HT-29 (cell line): ENCODE measurements around the gene POMZP3. TPM values are rescaled to one million over a fixed set of nuclear protein-coding genes. Genes with fewer than 3 reads are reported as not detected.
A peak's percentile ranks its signal among the peaks of the same experiment; 100 is the strongest.
"Not testable (repeated sequence)": the region's sequence is repeated elsewhere in the genome, so short reads cannot be mapped to it uniquely, and the experiment has no call there.

Experiments
- DNase-seq: peaks from one replicate; pipeline ENCODE4 v3.0.0-alpha.2; 2015; ENCODE audit warnings: low spot score
- total RNA-seq: library from RNA; depleted of rRNA; stranded (reverse); fragments of >200 nt; shearing (Covaris generic); gene quantifications from 2 replicates; pipeline ENCODE4 v1.2.3, GENCODE V29; 2014; rRNA removed

Gene POMZP3
- 7.6 and 9.9 TPM in 2 replicates for total RNA-seq

DNA sequence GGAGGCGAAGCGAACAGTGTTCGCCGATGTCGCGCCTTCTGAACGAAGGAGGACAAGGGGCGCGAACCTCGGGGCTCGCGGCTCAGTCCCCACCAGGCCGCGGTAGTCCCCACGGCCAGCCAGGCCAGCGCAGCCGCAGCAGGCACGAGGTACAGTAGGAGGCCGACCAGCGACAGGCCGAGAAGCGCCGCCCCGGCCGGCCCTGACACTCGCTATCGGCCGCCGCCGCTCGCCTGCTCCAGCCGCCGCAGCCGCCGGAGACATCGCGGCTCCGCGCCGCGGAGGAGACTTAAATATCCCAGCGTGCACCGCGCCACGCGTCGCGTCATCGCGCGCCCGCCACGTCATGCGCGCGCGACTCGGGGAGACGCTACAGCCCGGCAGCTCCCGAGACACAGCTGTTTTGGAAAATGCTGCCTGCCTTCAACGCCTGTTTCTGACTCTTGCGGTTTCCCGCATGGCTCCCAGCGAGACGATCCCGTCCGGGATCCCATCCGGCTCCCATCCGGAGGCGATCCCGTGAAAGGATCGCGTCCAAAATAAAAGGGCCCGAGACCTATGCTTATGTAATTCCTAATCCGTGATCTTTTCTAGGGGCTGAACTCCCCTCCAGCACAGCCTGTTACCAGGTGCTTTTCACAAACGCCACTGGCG lies at the start of gene POMZP3:
POMZP3 (minus strand) TSS at position 291 of the 654 bp plus-strand sequence. CDS start 1,215 bp downstream, outside the sequence.
- peak; percentile 50 for DNase-seq

- not testable (repeated sequence) for DNase-seq
These were observed 48.7 kb upstream of the POMZP3 start for GRCh38 chr7:76675783-76676182.

DNA sequence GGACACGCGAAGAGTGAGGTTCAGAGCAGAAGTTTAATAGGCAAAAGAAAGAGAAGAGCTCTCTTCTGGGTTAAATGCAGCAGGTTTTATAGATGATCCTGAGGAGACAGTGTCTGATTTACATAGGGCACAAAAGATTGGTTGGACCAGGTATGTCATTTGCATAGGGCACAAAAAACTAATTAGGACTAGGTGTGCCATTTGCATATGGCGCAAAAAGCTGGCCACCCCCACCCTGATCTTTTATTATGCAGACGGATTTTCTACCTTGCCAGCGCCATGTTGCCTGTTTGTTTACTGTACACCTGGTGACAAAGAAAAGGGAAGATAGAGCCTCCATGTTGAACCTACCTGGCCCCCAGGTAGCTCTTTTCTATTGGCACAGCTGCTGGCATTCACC lies 46.3 kb upstream of the POMZP3 start:
- DNase-seq = not testable (repeated sequence)

- not testable (repeated sequence) for DNase-seq
These were observed 32.1 kb upstream of the POMZP3 start for GRCh38 chr7:76659212-76659611.

DNA sequence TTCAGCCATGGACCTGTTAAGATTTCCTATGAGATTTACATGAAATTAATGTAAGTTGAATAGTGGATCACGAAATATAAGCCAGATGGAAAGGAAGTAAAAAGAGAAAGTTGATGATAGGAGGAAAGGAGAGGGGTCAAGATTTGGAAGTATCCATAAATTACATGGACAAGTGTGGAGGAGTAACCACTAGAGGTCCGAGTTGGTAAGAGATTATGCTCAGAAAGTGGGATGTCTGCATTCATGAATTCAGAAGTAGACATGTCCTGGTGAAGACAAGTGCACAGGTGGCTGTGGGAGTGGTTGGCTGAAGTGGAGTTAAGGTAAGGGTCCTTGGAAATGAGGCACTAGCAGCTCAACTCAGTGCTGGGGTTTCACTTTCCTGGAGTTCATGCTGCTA lies 29.3 kb upstream of the POMZP3 start:
- DNase-seq = peak; percentile 10

DNA sequence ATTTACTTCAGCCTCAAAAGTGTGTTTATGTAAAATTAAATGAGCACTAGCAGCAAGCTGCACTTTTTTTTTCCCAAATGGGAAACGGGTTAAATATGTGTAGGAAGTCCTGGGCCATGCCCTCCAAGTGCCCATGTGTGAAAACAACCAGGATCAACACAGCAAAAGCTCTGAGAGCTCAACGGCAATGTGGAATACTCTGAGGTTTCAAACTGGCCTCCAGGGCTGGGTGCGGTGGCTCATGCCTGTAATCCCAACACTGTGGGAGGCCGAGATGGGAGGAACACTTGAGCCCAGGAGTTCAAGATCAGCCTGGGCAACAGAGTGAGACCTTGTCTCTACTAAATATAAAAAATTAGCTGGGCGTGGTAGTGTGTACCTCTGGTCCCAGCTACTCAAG lies 15.5 kb upstream of the POMZP3 start:
- DNase-seq = not testable (repeated sequence)

- DNase-seq = peak; percentile 36
These were observed 10.1 kb upstream of the POMZP3 start for GRCh38 chr7:76637061-76637691.

DNA sequence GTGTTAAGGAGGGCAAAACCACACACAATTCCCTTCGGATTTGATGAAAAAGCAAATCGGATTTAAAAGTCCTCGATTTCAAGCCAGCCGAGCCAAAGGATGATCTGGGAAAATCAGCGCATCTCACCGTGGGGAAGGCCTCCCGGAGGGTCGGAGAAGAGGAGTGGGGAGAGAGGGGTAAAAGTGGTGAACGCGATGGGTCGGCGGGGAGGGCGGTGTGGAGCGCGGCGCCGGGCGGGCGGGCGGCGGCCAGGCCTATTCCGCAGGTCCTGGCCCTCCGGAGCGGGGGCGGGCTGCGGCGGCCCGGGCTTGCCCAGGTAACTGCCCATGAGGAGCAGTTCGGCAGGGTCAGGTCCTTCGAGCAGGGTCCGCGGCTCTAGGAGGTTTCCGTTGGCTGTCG lies 498 bp downstream of the POMZP3 start:
- DNase-seq = peak; percentile 15

DNA sequence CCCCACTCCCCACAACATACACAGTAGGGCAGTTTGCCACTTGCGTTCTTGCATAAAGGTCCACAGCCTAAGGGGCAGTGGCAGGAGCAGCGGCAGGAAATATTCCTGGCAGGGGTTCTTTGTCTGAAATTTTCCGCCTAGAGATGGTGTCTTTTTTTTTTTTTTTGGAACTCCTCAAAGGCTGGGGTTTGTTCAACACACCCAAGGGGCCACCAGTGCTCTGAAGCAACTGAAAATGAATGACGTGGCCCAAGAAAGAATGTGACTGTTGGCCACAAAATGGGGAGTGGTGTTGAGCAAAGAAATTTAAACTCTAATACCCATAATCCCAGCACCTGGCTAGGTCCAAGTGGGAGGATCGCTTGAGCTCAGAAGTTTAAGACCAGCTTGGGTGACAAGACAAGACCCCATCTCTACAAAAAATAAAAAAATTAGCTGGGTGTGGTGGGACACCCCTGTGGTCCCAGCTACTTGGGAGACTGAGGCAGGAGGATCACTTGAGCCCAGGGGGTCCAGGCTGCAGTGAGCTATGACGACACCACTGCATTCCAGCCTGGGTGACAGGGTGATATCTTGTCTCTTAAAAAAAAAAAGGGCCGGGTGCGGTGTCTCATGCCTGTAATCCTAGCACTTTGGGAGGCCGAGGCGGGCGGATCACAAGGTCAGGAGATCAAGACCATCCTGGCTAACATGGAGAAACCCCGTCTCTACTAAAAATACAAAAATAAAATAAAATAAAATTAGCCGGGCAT lies 7.5 kb downstream of the POMZP3 start:
- not testable (repeated sequence) for DNase-seq

- not testable (repeated sequence) for DNase-seq
These were observed 13.3 kb downstream of the POMZP3 start for GRCh38 chr7:76613783-76614182.

GRCh38 chr7:76612232-76612631 lies 14.8 kb downstream of the POMZP3 start:
- DNase-seq = not testable (repeated sequence)

DNA sequence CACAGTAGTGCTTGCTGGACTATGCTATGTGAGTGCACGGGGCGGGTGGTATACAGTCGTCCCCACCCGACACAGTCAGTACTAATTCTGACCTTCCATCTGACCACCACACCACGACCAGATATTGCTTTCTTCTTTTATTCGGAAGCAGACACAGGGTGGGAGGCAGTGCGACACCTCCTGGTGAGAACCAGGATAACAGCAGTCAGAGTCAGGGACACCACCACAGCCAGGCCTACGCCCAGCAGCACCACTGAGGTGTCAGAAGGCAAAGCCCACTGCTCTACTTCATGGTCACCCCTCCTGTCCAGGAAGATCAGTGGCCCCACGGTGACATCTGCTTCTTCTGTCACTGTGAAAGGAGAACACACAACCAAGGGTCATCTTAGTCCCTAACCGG lies 17.2 kb downstream of the POMZP3 start:
- DNase-seq = not testable (repeated sequence)

DNA sequence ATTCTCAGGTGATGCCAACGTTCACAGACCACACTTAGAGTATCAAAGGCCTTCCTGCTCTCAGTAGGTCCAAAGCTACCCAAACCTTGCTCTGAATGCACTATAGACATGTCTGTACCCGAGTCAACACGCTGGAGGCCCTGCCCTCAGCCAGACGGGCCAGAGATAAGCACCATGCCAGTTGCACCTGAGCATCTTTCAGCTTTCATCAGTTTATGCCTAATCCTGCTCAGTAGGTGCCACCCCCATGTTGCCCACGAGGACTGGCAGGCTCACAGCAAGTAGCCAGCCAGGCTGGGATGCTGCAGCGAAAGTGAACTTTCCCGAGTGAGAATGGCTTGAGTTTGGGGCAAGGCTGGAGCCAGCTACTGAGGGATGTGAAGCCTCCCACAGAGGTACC lies 18.6 kb downstream of the POMZP3 start:
- DNase-seq = not testable (repeated sequence)

DNA sequence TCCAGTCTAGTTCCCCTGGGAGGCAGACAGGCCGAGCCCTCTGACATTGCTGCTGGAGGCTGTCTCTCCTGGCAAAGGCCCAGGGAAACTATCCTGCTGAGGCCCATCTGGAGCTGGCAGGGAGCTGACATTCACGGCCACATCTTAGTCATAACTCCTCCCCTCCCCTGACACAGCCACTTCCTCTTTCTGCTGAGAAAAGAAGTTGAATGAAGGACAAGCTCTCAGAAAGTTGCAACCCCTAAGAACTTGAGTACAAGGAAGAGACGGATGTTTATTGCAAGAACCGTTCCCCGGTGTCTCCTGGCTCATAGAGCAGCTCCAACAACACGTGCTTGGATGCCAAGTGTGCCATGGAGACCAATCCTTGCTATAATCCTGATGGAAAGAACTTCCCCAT lies 21.1 kb downstream of the POMZP3 start:
- peak; percentile 77 for DNase-seq

- DNase-seq = not testable (repeated sequence)
These were observed 26.4 kb downstream of the POMZP3 start for GRCh38 chr7:76600650-76601049.

DNA sequence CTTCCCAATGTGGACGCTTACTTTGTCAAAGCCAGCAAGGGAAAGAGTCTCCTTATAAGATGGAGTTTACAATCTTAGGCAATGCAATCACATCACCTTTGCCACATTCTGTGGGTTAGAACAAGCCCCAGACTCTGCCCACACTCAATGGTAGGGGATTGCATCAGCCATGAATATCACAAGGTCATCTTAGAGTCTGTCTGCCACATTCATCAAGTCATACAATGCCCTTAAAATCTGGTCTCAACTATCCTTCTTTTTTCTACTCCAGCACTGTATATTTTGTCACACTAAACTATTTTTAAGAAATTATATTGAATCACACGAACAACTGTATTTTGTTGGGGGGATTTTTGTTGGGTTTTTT lies 27.0 kb downstream of the POMZP3 start:
- DNase-seq = not testable (repeated sequence)

DNA sequence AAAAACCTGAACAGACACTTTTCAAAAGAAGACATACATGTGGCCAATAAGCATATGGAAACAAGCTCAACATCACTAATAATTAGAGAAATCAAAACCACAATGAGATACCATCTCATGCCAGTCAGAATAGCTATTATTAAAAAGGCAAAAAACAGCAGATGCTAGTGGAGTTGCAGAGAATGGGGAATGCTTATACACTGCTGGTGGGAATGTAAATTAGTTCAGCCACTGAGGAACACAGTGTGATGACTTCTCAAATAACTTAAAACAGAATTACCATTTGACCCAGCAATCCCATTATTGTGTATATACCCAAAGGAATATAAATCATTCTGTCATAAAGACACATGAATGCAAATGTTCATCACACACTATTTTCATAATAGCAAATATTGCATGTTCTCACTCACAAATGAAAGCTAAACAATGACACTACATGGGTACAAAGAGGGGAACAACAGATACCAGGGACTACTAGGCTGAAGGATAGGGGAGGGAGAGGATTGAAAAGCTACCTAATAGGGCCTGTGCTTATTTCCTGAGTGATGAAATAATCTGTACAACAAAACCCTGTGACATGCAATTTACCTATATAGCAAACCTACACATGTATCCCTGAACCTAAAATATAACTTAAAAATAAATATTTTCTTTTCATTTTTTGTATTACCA lies 28.4 kb downstream of the POMZP3 start:
- not testable (repeated sequence) for DNase-seq

DNA sequence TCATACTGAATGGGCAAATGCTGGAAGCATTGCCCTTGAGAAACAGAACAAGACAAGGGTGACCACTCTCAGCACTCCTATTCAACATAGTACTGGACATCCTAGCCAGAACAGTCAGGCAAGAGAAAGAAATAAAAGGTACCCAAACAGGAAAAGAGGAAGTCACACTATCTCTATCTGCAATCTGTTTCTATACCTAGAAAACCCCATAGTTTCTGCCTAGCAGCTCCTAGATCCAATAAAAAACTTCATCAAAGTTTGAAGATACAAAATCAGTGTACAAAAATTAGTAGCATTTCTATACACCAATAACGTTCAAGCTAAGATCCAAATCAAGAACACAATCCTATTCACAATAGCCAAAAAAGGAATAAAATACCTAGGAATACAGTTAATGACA lies 29.8 kb downstream of the POMZP3 start:
- not testable (repeated sequence) for DNase-seq

GRCh38 chr7:76592694-76593093 lies 34.4 kb downstream of the POMZP3 start:
- DNase-seq = not testable (repeated sequence)

- DNase-seq = not testable (repeated sequence)
These were observed 35.3 kb downstream of the POMZP3 start for GRCh38 chr7:76591602-76592304.

- DNase-seq = not testable (repeated sequence)
These were observed 36.0 kb downstream of the POMZP3 start for GRCh38 chr7:76591033-76591432.
